Suprapubic skin (tissue), 4 donors: Measurements from ENCODE around the gene ACAP3. TPM values are rescaled to one million over a fixed set of nuclear protein-coding genes. Genes with fewer than 3 reads are reported as not detected.

Source experiments
- DNase-seq, 2 donors: peaks; one replicate each; pipeline ENCODE4 v3.0.0-alpha.2; 2019; ENCODE audit warnings: low spot score in 2 of 2
- H3K27ac ChIP-seq: fragments of 200-600 bp; sonication (generic); one replicate; pipeline ENCODE4 v1.5.1; 2019
- H3K27me3 ChIP-seq: fragments of 200-600 bp; sonication (generic); one replicate; pipeline ENCODE4 v1.5.1; 2019
- H3K36me3 ChIP-seq: fragments of 200-600 bp; sonication (generic); one replicate; pipeline ENCODE4 v1.5.1; 2019
- H3K4me1 ChIP-seq: fragments of 200-600 bp; sonication (generic); one replicate; pipeline ENCODE4 v1.5.1; 2019
- H3K4me3 ChIP-seq: fragments of 200-600 bp; sonication (generic); one replicate; pipeline ENCODE4 v1.5.1; 2019; ENCODE audit warnings: mild to moderate bottlenecking
- H3K9me3 ChIP-seq: fragments of 200-600 bp; sonication (generic); one replicate; pipeline ENCODE4 v1.5.1; 2019
- CTCF ChIP-seq, 2 donors: fragments of 200-600 bp in 1 of 2; fragments of 450-650 bp in 1 of 2; sonication (generic) in 1 of 2; IDR thresholded peaks; one replicate each; pipeline ENCODE4 v1.5.1; 2016 to 2019; ENCODE audit warnings: antibody characterized with exemption in 2 of 2, mild to moderate bottlenecking in 1 of 2, moderate library complexity in 1 of 2
- EP300 ChIP-seq: sonication (generic); formaldehyde crosslinking; IDR thresholded peaks from one replicate; pipeline ENCODE4 v1.6.1; 2017; ENCODE audit warnings: antibody characterized with exemption
- POLR2A ChIP-seq, 2 donors: fragments of 450-650 bp; IDR thresholded peaks; one replicate each; pipeline ENCODE4 v1.6.1; 2017; ENCODE audit warnings: antibody characterized with exemption in 2 of 2, mild to moderate bottlenecking in 2 of 2, moderate library complexity in 2 of 2
- POLR2AphosphoS5 ChIP-seq, 3 donors: sonication (generic); formaldehyde crosslinking; IDR thresholded peaks; one replicate each; pipeline ENCODE4 v1.6.1; 2017; ENCODE audit warnings: antibody characterized with exemption in 3 of 3
- WGBS: methylation state at CpG from one replicate; pipeline ENCODE4 v1.1.5; 2018; 5-methylcytosine and 5-hydroxymethylcytosine counted together
- total RNA-seq, 4 donors: library from RNA; depleted of rRNA; stranded (reverse); fragments of >200 nt; gene quantifications; one replicate each; pipeline ENCODE4 v1.1.0, GENCODE V29; 2016

The ACAP3 gene
- total RNA-seq, 4 donors from 2014 or later, result 112 to 309 (median 148) TPM

GRCh38 chr1:1285611-1286311 is 22.0 kb downstream of the ACAP3 start:
- H3K4me3 ChIP-seq, result no peak overlapping the region
- peaks cover 17% of the 10 kb centered on the region for H3K4me1 ChIP-seq
- DNase-seq, result no peak
- TF ChIP-seq POLR2A (IDR thresholded peaks at IDR 0.05) (no peak), CTCF (IDR thresholded peaks at IDR 0.05) (no peak), EP300 (no peak), POLR2AphosphoS5 (IDR thresholded peaks at IDR 0.05) (no peak)
- peaks cover 33% of the 10 kb centered on the region for H3K27me3 ChIP-seq
- WGBS, result 60% methylated on average over 2 of the region's 37 CpGs
- H3K9me3 ChIP-seq, result no peaks in the 10 kb centered on the region
- H3K27ac ChIP-seq, result no peak overlapping the region
- H3K36me3 ChIP-seq, result no peaks in the 10 kb centered on the region

- TF ChIP-seq POLR2A (IDR thresholded peaks at IDR 0.05) (no peak), POLR2AphosphoS5 (IDR thresholded peaks at IDR 0.05) (no peak), CTCF (IDR thresholded peaks at IDR 0.05) (no peak)
- Histone ChIP-seq H3K36me3 (no peaks in the 10 kb centered on the region), H3K27me3 (peaks cover 33% of the 10 kb centered on the region), H3K4me1 (peaks cover 12% of the 10 kb centered on the region), H3K4me3 (no peak overlapping the region), H3K27ac (no peak overlapping the region), H3K9me3 (no peaks in the 10 kb centered on the region)
- no peak for DNase-seq
- WGBS, result 76% methylated on average over 7 of the region's 22 CpGs
Observed at GRCh38 chr1:1285102-1285571, 22.6 kb downstream of the ACAP3 start.

- no peak for DNase-seq
- 82% methylated on average over 6 of the region's 32 CpGs for WGBS
- H3K4me1 ChIP-seq, result peaks cover 12% of the 10 kb centered on the region
- no peaks in the 10 kb centered on the region for H3K9me3 ChIP-seq
- H3K27ac ChIP-seq, result no peak overlapping the region
- H3K4me3 ChIP-seq, result no peak overlapping the region
- H3K36me3 ChIP-seq, result no peaks in the 10 kb centered on the region
- TF ChIP-seq CTCF (IDR thresholded peaks at IDR 0.05) (no peak), EP300 (no peak), POLR2AphosphoS5 (IDR thresholded peaks at IDR 0.05) (no peak), POLR2A (IDR thresholded peaks at IDR 0.05) (no peak)
- H3K27me3 ChIP-seq, result peaks cover 33% of the 10 kb centered on the region
Observed at GRCh38 chr1:1284221-1285101, 23.3 kb downstream of the ACAP3 start.

- 0% methylated on average over 2 of the region's 9 CpGs for WGBS
- no peaks in the 10 kb centered on the region for H3K9me3 ChIP-seq
- no peaks in the 10 kb centered on the region for H3K36me3 ChIP-seq
- H3K27me3 ChIP-seq, result peaks cover 33% of the 10 kb centered on the region
- no peak overlapping the region for H3K4me3 ChIP-seq
- DNase-seq, result no peak
- H3K4me1 ChIP-seq, result peaks cover 12% of the 10 kb centered on the region
- H3K27ac ChIP-seq, result no peak overlapping the region
- TF ChIP-seq CTCF (IDR thresholded peaks at IDR 0.05) (no peak), POLR2AphosphoS5 (IDR thresholded peaks at IDR 0.05) (no peak), EP300 (no peak), POLR2A (IDR thresholded peaks at IDR 0.05) (no peak)
Observed at GRCh38 chr1:1283821-1284220, 23.9 kb downstream of the ACAP3 start.

- peaks cover 12% of the 10 kb centered on the region for H3K4me1 ChIP-seq
- H3K4me3 ChIP-seq, result no peak overlapping the region
- no peak for DNase-seq
- no peak overlapping the region for H3K27ac ChIP-seq
- WGBS, result 72% methylated on average over 9 of the region's 14 CpGs
- H3K27me3 ChIP-seq, result peaks cover 32% of the 10 kb centered on the region
- TF ChIP-seq CTCF (IDR thresholded peaks at IDR 0.05) (no peak), POLR2AphosphoS5 (IDR thresholded peaks at IDR 0.05) (no peak), EP300 (no peak)
- H3K36me3 ChIP-seq, result no peaks in the 10 kb centered on the region
- H3K9me3 ChIP-seq, result no peaks in the 10 kb centered on the region
Observed at GRCh38 chr1:1282998-1283397, 24.7 kb downstream of the ACAP3 start.
